Measurements from ENCODE around the gene TRIM45.

TRIM45 gene

GRCh38 chr1:117146575-117147340, 25.2 kb upstream of the TRIM45 start:
- Histone ChIP-seq H3K4me1 (ENCODE audit: control insufficient read depth, insufficient read depth, low read length) (peaks cover 5% of the 10 kb centered on the region), H3K27me3 (ENCODE audit: control insufficient read depth, insufficient read depth, low read length) (no peaks in the 10 kb centered on the region), H3K36me3 (ENCODE audit: control insufficient read depth, insufficient read depth, low read length) (no peaks in the 10 kb centered on the region), H3K9ac (ENCODE audit: low read depth, low read length) (no peak overlapping the region), H3K9me3 (ENCODE audit: control insufficient read depth, insufficient read depth, low read length) (no peaks in the 10 kb centered on the region), H3K4me3 (ENCODE audit: low read depth, low read length) (no peak overlapping the region)

GRCh38 chr1:117146072-117146471, 24.5 kb upstream of the TRIM45 start:
- H3K36me3 ChIP-seq (ENCODE audit: control insufficient read depth, insufficient read depth, low read length), result no peaks in the 10 kb centered on the region
- H3K9ac ChIP-seq (ENCODE audit: low read depth, low read length), result no peak overlapping the region
- no peak overlapping the region for H3K4me3 ChIP-seq (ENCODE audit: low read depth, low read length)
- H3K27me3 ChIP-seq (ENCODE audit: control insufficient read depth, insufficient read depth, low read length), result no peaks in the 10 kb centered on the region
- no peaks in the 10 kb centered on the region for H3K9me3 ChIP-seq (ENCODE audit: control insufficient read depth, insufficient read depth, low read length)
- peaks cover 5% of the 10 kb centered on the region for H3K4me1 ChIP-seq (ENCODE audit: control insufficient read depth, insufficient read depth, low read length)

- Histone ChIP-seq H3K27me3 (ENCODE audit: control insufficient read depth, insufficient read depth, low read length) (no peaks in the 10 kb centered on the region), H3K9ac (ENCODE audit: low read depth, low read length) (no peak overlapping the region), H3K9me3 (ENCODE audit: control insufficient read depth, insufficient read depth, low read length) (no peaks in the 10 kb centered on the region), H3K4me1 (ENCODE audit: control insufficient read depth, insufficient read depth, low read length) (peaks cover 5% of the 10 kb centered on the region), H3K4me3 (ENCODE audit: low read depth, low read length) (no peak overlapping the region), H3K36me3 (ENCODE audit: control insufficient read depth, insufficient read depth, low read length) (no peaks in the 10 kb centered on the region)
These were observed 22.3 kb upstream of the TRIM45 start for GRCh38 chr1:117143871-117144270.

DNA sequence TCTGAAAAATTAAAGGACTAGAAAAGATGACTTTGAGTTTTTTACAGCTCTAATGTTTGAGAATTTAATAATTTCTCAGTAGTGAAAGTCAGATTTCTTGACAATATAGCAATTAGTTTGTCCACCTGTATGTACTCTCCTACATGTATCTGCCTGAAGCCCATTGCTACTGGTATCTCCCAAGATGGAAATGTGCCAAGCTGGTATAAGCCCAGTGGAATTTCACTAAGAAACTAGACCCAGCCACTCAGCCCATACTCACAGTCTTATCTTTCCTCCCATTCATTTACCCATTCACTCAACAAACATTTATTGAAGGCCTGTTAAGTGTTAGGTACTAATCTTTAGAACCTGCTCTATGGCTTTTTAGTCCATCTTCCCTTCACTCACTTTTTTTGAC, 21.6 kb upstream of the TRIM45 start:
- Histone ChIP-seq H3K36me3 (ENCODE audit: control insufficient read depth, insufficient read depth, low read length) (no peaks in the 10 kb centered on the region), H3K4me1 (ENCODE audit: control insufficient read depth, insufficient read depth, low read length) (peaks cover 5% of the 10 kb centered on the region), H3K4me3 (ENCODE audit: low read depth, low read length) (no peak overlapping the region), H3K9ac (ENCODE audit: low read depth, low read length) (no peak overlapping the region), H3K9me3 (ENCODE audit: control insufficient read depth, insufficient read depth, low read length) (no peaks in the 10 kb centered on the region), H3K27me3 (ENCODE audit: control insufficient read depth, insufficient read depth, low read length) (no peaks in the 10 kb centered on the region)

- no peaks in the 10 kb centered on the region for H3K27me3 ChIP-seq (ENCODE audit: control insufficient read depth, insufficient read depth, low read length)
- no peaks in the 10 kb centered on the region for H3K36me3 ChIP-seq (ENCODE audit: control insufficient read depth, insufficient read depth, low read length)
- H3K9me3 ChIP-seq (ENCODE audit: control insufficient read depth, insufficient read depth, low read length), result no peaks in the 10 kb centered on the region
- no peak overlapping the region for H3K4me3 ChIP-seq (ENCODE audit: low read depth, low read length)
- peaks cover 2% of the 10 kb centered on the region for H3K4me1 ChIP-seq (ENCODE audit: control insufficient read depth, insufficient read depth, low read length)
- H3K9ac ChIP-seq (ENCODE audit: low read depth, low read length), result no peak overlapping the region
These were observed 20.7 kb upstream of the TRIM45 start for GRCh38 chr1:117142200-117142599.

- Histone ChIP-seq H3K9ac (ENCODE audit: low read depth, low read length) (no peak overlapping the region), H3K4me3 (ENCODE audit: low read depth, low read length) (no peak overlapping the region), H3K4me1 (ENCODE audit: control insufficient read depth, insufficient read depth, low read length) (peaks cover 10% of the 10 kb centered on the region), H3K9me3 (ENCODE audit: control insufficient read depth, insufficient read depth, low read length) (no peaks in the 10 kb centered on the region), H3K27me3 (ENCODE audit: control insufficient read depth, insufficient read depth, low read length) (no peaks in the 10 kb centered on the region), H3K36me3 (ENCODE audit: control insufficient read depth, insufficient read depth, low read length) (no peaks in the 10 kb centered on the region)
These were observed 17.0 kb upstream of the TRIM45 start for GRCh38 chr1:117138561-117138960.

GRCh38 chr1:117138106-117138505, 16.6 kb upstream of the TRIM45 start:
- no peaks in the 10 kb centered on the region for H3K36me3 ChIP-seq (ENCODE audit: control insufficient read depth, insufficient read depth, low read length)
- H3K9me3 ChIP-seq (ENCODE audit: control insufficient read depth, insufficient read depth, low read length), result no peaks in the 10 kb centered on the region
- H3K9ac ChIP-seq (ENCODE audit: low read depth, low read length), result no peak overlapping the region

GRCh38 chr1:117137281-117137855, 15.8 kb upstream of the TRIM45 start:
- H3K27me3 ChIP-seq (ENCODE audit: control insufficient read depth, insufficient read depth, low read length), result no peaks in the 10 kb centered on the region
- H3K9me3 ChIP-seq (ENCODE audit: control insufficient read depth, insufficient read depth, low read length), result no peaks in the 10 kb centered on the region
- peaks cover 10% of the 10 kb centered on the region for H3K4me1 ChIP-seq (ENCODE audit: control insufficient read depth, insufficient read depth, low read length)
- H3K36me3 ChIP-seq (ENCODE audit: control insufficient read depth, insufficient read depth, low read length), result no peaks in the 10 kb centered on the region
- no peak overlapping the region for H3K9ac ChIP-seq (ENCODE audit: low read depth, low read length)
- no peak overlapping the region for H3K4me3 ChIP-seq (ENCODE audit: low read depth, low read length)

More at GRCh38 chr1:117138106-117138505, 16.6 kb upstream of the TRIM45 start:
- no peak overlapping the region for H3K4me3 ChIP-seq (ENCODE audit: low read depth, low read length)
- peaks cover 10% of the 10 kb centered on the region for H3K4me1 ChIP-seq (ENCODE audit: control insufficient read depth, insufficient read depth, low read length)
- H3K27me3 ChIP-seq (ENCODE audit: control insufficient read depth, insufficient read depth, low read length), result no peaks in the 10 kb centered on the region

DNA sequence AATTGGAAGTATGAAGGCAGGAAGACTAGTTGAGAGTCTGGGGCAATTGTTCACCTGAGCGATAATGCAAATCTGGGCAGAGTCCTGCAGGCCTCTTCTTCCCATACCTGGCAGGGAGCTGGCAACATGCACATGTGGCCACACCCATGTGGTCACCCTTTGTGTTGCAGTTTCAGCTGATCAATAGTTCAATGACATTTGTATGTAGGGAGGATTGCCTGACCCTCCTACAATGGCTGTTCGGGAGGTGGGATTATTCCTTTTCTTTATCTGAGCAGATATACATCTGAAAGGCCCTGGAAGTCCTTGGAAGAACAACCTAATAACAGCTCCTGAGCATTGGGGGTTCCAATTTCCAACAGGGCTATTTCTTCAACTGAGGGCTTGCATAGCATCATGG, 15.2 kb upstream of the TRIM45 start:
- Histone ChIP-seq H3K9me3 (ENCODE audit: control insufficient read depth, insufficient read depth, low read length) (no peaks in the 10 kb centered on the region), H3K4me1 (ENCODE audit: control insufficient read depth, insufficient read depth, low read length) (peaks cover 10% of the 10 kb centered on the region), H3K9ac (ENCODE audit: low read depth, low read length) (no peak overlapping the region), H3K27me3 (ENCODE audit: control insufficient read depth, insufficient read depth, low read length) (no peaks in the 10 kb centered on the region), H3K4me3 (ENCODE audit: low read depth, low read length) (no peak overlapping the region), H3K36me3 (ENCODE audit: control insufficient read depth, insufficient read depth, low read length) (no peaks in the 10 kb centered on the region)

GRCh38 chr1:117135329-117135728, 13.8 kb upstream of the TRIM45 start:
- Histone ChIP-seq H3K36me3 (ENCODE audit: control insufficient read depth, insufficient read depth, low read length) (no peaks in the 10 kb centered on the region), H3K4me3 (ENCODE audit: low read depth, low read length) (no peak overlapping the region), H3K4me1 (ENCODE audit: control insufficient read depth, insufficient read depth, low read length) (peaks cover 10% of the 10 kb centered on the region), H3K9ac (ENCODE audit: low read depth, low read length) (no peak overlapping the region), H3K9me3 (ENCODE audit: control insufficient read depth, insufficient read depth, low read length) (no peaks in the 10 kb centered on the region), H3K27me3 (ENCODE audit: control insufficient read depth, insufficient read depth, low read length) (no peaks in the 10 kb centered on the region)

GRCh38 chr1:117130526-117130925, 9.0 kb upstream of the TRIM45 start:
- no peaks in the 10 kb centered on the region for H3K36me3 ChIP-seq (ENCODE audit: control insufficient read depth, insufficient read depth, low read length)
- H3K4me1 ChIP-seq (ENCODE audit: control insufficient read depth, insufficient read depth, low read length), result peaks cover 8% of the 10 kb centered on the region
- H3K27me3 ChIP-seq (ENCODE audit: control insufficient read depth, insufficient read depth, low read length), result no peaks in the 10 kb centered on the region
- no peak overlapping the region for H3K4me3 ChIP-seq (ENCODE audit: low read depth, low read length)
- no peak overlapping the region for H3K9ac ChIP-seq (ENCODE audit: low read depth, low read length)
- no peaks in the 10 kb centered on the region for H3K9me3 ChIP-seq (ENCODE audit: control insufficient read depth, insufficient read depth, low read length)

DNA sequence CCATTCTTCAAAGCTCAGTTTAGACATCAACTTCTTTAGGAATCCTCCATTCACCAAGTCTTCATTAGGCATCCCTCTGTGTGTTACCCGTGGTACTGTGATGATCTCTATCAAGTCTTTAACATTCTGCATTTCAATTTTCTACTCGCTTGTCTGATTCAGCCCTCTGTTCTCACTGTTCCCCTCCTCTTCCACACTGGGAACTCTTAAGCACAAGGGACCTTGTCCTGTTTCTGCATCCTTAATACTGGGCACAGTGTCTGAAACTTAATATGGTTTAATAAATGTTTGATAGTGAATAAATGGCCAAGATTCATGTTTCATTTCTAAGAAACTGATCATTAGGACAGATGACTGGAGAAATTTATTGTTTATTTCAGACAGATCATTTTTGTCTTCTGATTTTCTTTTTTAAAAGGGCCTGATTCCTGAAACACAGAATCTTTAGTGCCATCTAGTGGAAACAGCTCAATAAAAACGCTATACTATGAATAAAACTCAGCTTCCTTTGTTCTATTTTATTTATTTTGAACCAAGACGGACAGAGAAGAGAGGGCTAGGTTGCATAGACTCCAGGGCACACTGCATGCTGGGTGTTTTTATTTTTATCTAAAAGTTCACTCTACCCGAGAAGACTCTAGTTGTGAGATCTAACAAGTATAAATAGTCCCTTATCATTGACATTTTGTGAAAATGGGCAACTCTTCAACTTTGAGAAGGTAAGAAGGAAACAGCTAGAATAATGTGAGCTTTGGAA, 7.0 kb upstream of the TRIM45 start:
- Histone ChIP-seq H3K27me3 (ENCODE audit: control insufficient read depth, insufficient read depth, low read length) (no peaks in the 10 kb centered on the region), H3K4me1 (ENCODE audit: control insufficient read depth, insufficient read depth, low read length) (no peaks in the 10 kb centered on the region), H3K36me3 (ENCODE audit: control insufficient read depth, insufficient read depth, low read length) (no peaks in the 10 kb centered on the region), H3K9ac (ENCODE audit: low read depth, low read length) (no peak overlapping the region), H3K9me3 (ENCODE audit: control insufficient read depth, insufficient read depth, low read length) (no peaks in the 10 kb centered on the region), H3K4me3 (ENCODE audit: low read depth, low read length) (no peak overlapping the region)

Measured in iPS-15b (cell line).